Measurements from ENCODE around the gene NRCAM. TPM values are rescaled to one million over a fixed set of nuclear protein-coding genes. Genes with fewer than 3 reads are reported as not detected.

NRCAM gene
- total and polyA plus RNA-seq, 2 of the 13 experiments (the other 11 are each of a cell fraction or from before 2014, with no cell fraction given): 0.31 to 0.33 TPM

- Histone ChIP-seq H3K36me3 (replicated peaks in 1 of 2; ENCODE audit: control insufficient read depth in 1 of 2, insufficient read depth in 2 of 2, low read length in 2 of 2) (no peaks in the 10 kb centered on the region), H4K20me1 (ENCODE audit: insufficient read depth, low read length) (no peaks in the 10 kb centered on the region), H2AFZ (ENCODE audit: low read length) (no peak overlapping the region), H3K27ac (ENCODE audit: extremely low read length, insufficient read depth, low read length) (no peak overlapping the region), H3K4me3 (replicated peaks in 1 of 3; ENCODE audit: insufficient read depth in 1 of 3, low read depth in 2 of 3, low read length in 3 of 3) (no peak overlapping the region), H3K79me2 (ENCODE audit: insufficient read depth, low read length) (no peaks in the 10 kb centered on the region), H3K4me1 (ENCODE audit: insufficient read depth, low read length) (no peaks in the 10 kb centered on the region), H3K9me3 (ENCODE audit: low read length) (no peaks in the 10 kb centered on the region), H3K27me3 (ENCODE audit: control insufficient read depth in 1 of 2, insufficient read depth in 2 of 2, low read length in 2 of 2) (peaks cover 0 to 6% of the 10 kb centered on the region in 2 experiments; a peak in 2 of 5 replicates), H3K4me2 (ENCODE audit: low read depth, low read length) (no peak overlapping the region), H3K9ac (ENCODE audit: insufficient read depth, low read depth, low read length) (no peak overlapping the region)
- TF ChIP-seq ATF7 (IDR thresholded peaks at IDR 0.05): peak; percentile 19; the same call in 1 of the 2 replicates
- TF ChIP-seq ATF7 (CRISPR knock-in tag; IDR thresholded peaks at IDR 0.05): no peak
- no peak for TF ChIP-seq ZHX1 (CRISPR knock-in tag; IDR thresholded peaks at IDR 0.05; ENCODE audit: low read depth)
- 27% methylated on average over 4 of the region's 4 CpGs for WGBS (ENCODE audit: low lambda C conversion rate)
- no peak for ATAC-seq
- in situ Hi-C loops (cut with HindIII; ENCODE audit: extremely low pct_ligation_motif_present, low pct_unique_long_range_greater_than_20kb) (no loop called here), intact Hi-C loops (cut with micrococcal nuclease; ENCODE audit: unreplicated experiment) (no loop called here)
- POLR2A ChIA-PET: no interaction called here
- DNase-seq (ENCODE audit: low spot score): no peak
- CTCF ChIA-PET (ENCODE audit: low intra/inter-chr PET ratio, low total read pairs): no interaction called here
- FAIRE-seq: no peak
- no TSS peak for BruUV-seq (replicated peaks)
These were observed 320.0 kb downstream of the NRCAM start for GRCh38 chr7:108136191-108136688.

GRCh38 chr7:108135446-108136190 is 320.6 kb downstream of the NRCAM start:
- H3K9me3 ChIP-seq (ENCODE audit: low read length): no peaks in the 10 kb centered on the region
- no peak overlapping the region for H2AFZ ChIP-seq (ENCODE audit: low read length)
- no peak overlapping the region for H3K27ac ChIP-seq (ENCODE audit: extremely low read length, insufficient read depth, low read length)
- H4K20me1 ChIP-seq (ENCODE audit: insufficient read depth, low read length): no peaks in the 10 kb centered on the region
- H3K4me2 ChIP-seq (ENCODE audit: low read depth, low read length): no peak overlapping the region
- no peaks in the 10 kb centered on the region for H3K36me3 ChIP-seq (replicated peaks in 1 of 2; ENCODE audit: control insufficient read depth in 1 of 2, insufficient read depth in 2 of 2, low read length in 2 of 2)
- 60% methylated on average over 7 of the region's 7 CpGs for WGBS (ENCODE audit: low lambda C conversion rate)
- H3K4me3 ChIP-seq (replicated peaks in 1 of 3; ENCODE audit: insufficient read depth in 1 of 3, low read depth in 2 of 3, low read length in 3 of 3): no peak overlapping the region
- FAIRE-seq: no peak
- in situ Hi-C loops (cut with HindIII; ENCODE audit: extremely low pct_ligation_motif_present, low pct_unique_long_range_greater_than_20kb): no loop called here
- BruUV-seq (replicated peaks): no TSS peak
- no peaks in the 10 kb centered on the region for H3K4me1 ChIP-seq (ENCODE audit: insufficient read depth, low read length)
- DNase-seq (ENCODE audit: low spot score): no peak
- ChIA-PET POLR2A (no interaction called here), CTCF (ENCODE audit: low intra/inter-chr PET ratio, low total read pairs) (no interaction called here)
- intact Hi-C loops (cut with micrococcal nuclease; ENCODE audit: unreplicated experiment): no loop called here
- H3K9ac ChIP-seq (ENCODE audit: insufficient read depth, low read depth, low read length): no peak overlapping the region
- H3K27me3 ChIP-seq (ENCODE audit: control insufficient read depth in 1 of 2, insufficient read depth in 2 of 2, low read length in 2 of 2): peaks cover 0 to 6% of the 10 kb centered on the region in 2 experiments; a peak in 2 of 5 replicates
- no peaks in the 10 kb centered on the region for H3K79me2 ChIP-seq (ENCODE audit: insufficient read depth, low read length)
- no peak for ATAC-seq
- TF ChIP-seq ZNF256 (CRISPR knock-in tag; conservative IDR thresholded peaks at IDR 0.05) (no peak), ZNF253 (CRISPR knock-in tag; IDR thresholded peaks at IDR 0.05; ENCODE audit: borderline replicate concordance) (no peak), ZNF546 (CRISPR knock-in tag; conservative IDR thresholded peaks at IDR 0.05) (no peak), AHR (CRISPR knock-in tag; IDR thresholded peaks at IDR 0.05) (no peak), FOXO4 (CRISPR knock-in tag; conservative IDR thresholded peaks at IDR 0.05) (no peak), DRAP1 (CRISPR knock-in tag; IDR thresholded peaks at IDR 0.05) (no peak), NCOA1 (CRISPR knock-in tag; IDR thresholded peaks at IDR 0.05) (no peak), MXD4 (CRISPR knock-in tag; IDR thresholded peaks at IDR 0.05) (no peak), ZNF580 (CRISPR knock-in tag; IDR thresholded peaks at IDR 0.05; ENCODE audit: borderline replicate concordance, low read depth) (no peak), ZNF644 (CRISPR knock-in tag; IDR thresholded peaks at IDR 0.05; ENCODE audit: low read depth) (no peak)

Measured in HepG2 (cell line).